ENCODE results near the gene OPA1.

Gene OPA1

DNA sequence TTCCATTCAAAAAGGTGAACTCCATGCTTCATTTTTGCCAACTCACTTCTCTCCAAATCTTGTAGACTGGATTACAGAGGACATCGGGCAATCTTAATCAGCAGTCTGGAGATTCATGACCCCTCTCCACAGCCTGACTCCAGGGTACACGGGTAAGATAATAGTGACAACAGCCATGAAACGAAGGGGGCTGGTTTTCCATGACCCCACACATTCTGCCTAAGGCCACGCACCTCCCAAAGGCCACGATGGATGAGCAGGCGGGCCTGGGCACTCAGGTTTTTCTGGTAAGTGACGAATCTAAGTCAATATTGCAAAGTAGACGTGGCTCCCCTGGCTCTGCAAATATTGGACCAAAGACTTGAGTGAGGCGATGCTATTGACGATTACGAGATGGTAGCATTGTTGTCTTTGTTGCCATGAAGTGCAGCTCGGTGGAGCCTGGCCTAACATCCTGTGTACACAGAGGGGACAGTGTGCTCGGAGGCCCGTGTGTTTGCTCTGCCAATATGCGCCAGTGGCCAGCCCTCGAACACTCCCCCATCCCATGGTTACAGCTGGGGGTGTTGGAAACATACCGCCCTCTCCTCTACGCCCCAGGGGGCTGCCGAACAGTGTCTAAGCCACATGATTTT lies 119.1 kb downstream of the OPA1 start:
- H3K9me3 ChIP-seq (ENCODE audit: control insufficient read depth in 1 of 2, low read length in 2 of 2), result peaks cover 0 to 5% of the 10 kb centered on the region in 2 donors
- no peaks in the 10 kb centered on the region for H3K27me3 ChIP-seq (ENCODE audit: low read depth, low read length)
- no peaks in the 10 kb centered on the region for H3K36me3 ChIP-seq (ENCODE audit: control insufficient read depth in 1 of 2, insufficient read depth in 2 of 2, low read length in 2 of 2)
- H3K4me3 ChIP-seq (ENCODE audit: low read depth in 1 of 2, low read length in 2 of 2), result no peak overlapping the region
- no peaks in the 10 kb centered on the region for H3K4me1 ChIP-seq (ENCODE audit: control insufficient read depth in 1 of 2, insufficient read depth in 2 of 2, low read length in 2 of 2)
- no peak overlapping the region for H3K27ac ChIP-seq (ENCODE audit: low read length)

DNA sequence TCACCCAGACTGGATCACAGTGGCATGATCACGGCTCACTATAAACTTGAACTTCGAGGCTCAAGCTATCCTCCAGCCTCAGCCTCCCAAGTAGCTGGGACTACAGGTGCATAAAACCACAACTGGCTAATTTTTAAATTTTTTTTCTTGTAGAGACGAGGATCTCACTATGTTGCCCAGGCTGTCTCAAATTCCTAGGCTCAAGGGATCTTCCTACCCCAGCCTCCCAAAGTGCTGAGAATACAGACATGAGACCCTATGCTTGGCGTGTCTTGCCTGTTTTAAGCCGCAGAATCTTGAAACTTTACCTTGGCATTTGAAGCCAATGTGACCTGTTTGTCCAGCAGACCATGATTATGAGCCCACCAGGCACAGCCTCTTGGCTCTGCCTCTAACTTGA lies 119.9 kb downstream of the OPA1 start:
- Histone ChIP-seq H3K27ac (ENCODE audit: low read length) (no peak overlapping the region), H3K4me3 (ENCODE audit: low read depth in 1 of 2, low read length in 2 of 2) (no peak overlapping the region), H3K4me1 (ENCODE audit: control insufficient read depth in 1 of 2, insufficient read depth in 2 of 2, low read length in 2 of 2) (no peaks in the 10 kb centered on the region), H3K36me3 (ENCODE audit: control insufficient read depth in 1 of 2, insufficient read depth in 2 of 2, low read length in 2 of 2) (no peaks in the 10 kb centered on the region), H3K27me3 (ENCODE audit: low read depth, low read length) (no peaks in the 10 kb centered on the region), H3K9me3 (ENCODE audit: control insufficient read depth in 1 of 2, low read length in 2 of 2) (peaks cover 0 to 5% of the 10 kb centered on the region in 2 donors)

DNA sequence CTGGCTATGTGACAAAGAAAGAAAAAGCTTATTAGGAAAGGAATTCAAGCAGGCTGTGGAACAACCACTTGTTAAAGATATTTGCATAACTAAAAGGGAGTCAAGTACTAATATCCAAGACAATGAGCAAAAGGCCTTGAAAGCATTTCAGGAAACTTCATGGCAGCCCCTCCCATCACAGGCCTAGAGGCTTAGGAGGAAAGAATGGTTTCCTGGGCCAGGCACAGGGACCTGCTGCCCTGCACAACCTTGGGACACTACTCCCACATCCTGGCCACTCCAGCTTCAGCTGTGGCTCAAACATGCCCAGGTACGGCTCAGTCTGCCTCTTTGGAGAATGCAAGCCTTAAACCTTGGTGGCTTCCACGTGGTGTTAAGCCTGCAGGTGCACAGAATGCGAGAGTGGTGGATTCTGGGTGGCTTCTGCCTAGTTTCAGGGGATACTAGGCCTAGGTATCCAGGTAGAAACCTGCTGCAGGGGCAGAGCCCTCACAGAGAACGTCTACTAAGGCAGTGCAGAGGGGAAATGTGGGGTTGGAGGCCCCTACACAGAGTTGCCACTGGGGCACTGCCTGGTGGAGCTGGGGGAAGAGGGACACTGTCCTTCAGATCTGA lies 121.6 kb downstream of the OPA1 start:
- Histone ChIP-seq H3K36me3 (ENCODE audit: control insufficient read depth in 1 of 2, insufficient read depth in 2 of 2, low read length in 2 of 2) (no peaks in the 10 kb centered on the region), H3K27me3 (ENCODE audit: low read depth, low read length) (no peaks in the 10 kb centered on the region), H3K4me3 (ENCODE audit: low read depth in 1 of 2, low read length in 2 of 2) (no peak overlapping the region), H3K4me1 (ENCODE audit: control insufficient read depth in 1 of 2, insufficient read depth in 2 of 2, low read length in 2 of 2) (no peaks in the 10 kb centered on the region), H3K27ac (ENCODE audit: low read length) (no peak overlapping the region), H3K9me3 (ENCODE audit: control insufficient read depth in 1 of 2, low read length in 2 of 2) (peaks cover 0 to 5% of the 10 kb centered on the region in 2 donors)

DNA sequence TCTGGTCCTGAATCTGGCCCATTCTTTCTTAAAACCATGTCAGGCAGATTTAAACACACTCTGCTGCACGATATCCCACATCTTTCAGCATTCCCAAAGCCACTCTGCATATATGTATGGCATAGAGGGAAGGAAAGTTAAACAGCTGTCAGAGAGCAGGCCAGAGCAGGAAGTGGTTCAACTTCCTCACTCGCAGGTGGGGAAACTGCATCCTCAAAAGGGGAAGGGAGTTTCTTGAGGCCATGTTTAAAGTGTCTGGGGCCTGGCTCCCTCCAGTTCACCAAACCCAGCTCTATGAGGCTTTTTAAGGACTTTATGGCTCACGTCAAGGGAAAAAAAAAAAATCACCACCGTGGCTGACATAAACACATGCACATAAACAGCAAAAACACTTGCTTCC lies 123.1 kb downstream of the OPA1 start:
- H3K4me3 ChIP-seq (ENCODE audit: low read depth in 1 of 2, low read length in 2 of 2), result no peak overlapping the region
- H3K9me3 ChIP-seq (ENCODE audit: control insufficient read depth in 1 of 2, low read length in 2 of 2), result peaks cover 0 to 5% of the 10 kb centered on the region in 2 donors
- H3K36me3 ChIP-seq (ENCODE audit: control insufficient read depth in 1 of 2, insufficient read depth in 2 of 2, low read length in 2 of 2), result no peaks in the 10 kb centered on the region
- H3K27me3 ChIP-seq (ENCODE audit: low read depth, low read length), result no peaks in the 10 kb centered on the region
- no peak overlapping the region for H3K27ac ChIP-seq (ENCODE audit: low read length)
- H3K4me1 ChIP-seq (ENCODE audit: control insufficient read depth in 1 of 2, insufficient read depth in 2 of 2, low read length in 2 of 2), result no peaks in the 10 kb centered on the region

DNA sequence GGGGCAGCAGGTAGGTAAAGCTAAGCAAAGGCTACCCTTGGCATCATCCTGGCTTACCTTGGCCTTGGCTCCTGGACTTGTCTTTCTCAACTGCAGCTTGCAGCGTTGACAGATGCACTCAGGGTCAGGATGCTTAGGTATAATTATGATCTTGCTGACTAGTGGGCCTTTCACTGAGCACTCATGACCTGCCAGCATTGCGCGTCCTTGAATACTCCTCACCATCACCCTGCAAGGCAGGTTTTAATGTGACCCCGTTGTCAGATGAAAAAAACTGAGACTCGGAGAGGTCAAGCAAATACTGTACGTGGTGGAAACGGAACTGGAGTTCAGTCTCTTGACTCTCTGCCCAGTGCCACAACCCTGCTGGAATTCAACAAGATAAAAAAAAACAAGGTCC lies 126.7 kb downstream of the OPA1 start:
- Histone ChIP-seq H3K27me3 (ENCODE audit: low read depth, low read length) (no peaks in the 10 kb centered on the region), H3K27ac (ENCODE audit: low read length) (no peak overlapping the region), H3K9me3 (ENCODE audit: control insufficient read depth in 1 of 2, low read length in 2 of 2) (peaks cover 0 to 2% of the 10 kb centered on the region in 2 donors), H3K4me1 (ENCODE audit: control insufficient read depth in 1 of 2, insufficient read depth in 2 of 2, low read length in 2 of 2) (no peaks in the 10 kb centered on the region), H3K36me3 (ENCODE audit: control insufficient read depth in 1 of 2, insufficient read depth in 2 of 2, low read length in 2 of 2) (no peaks in the 10 kb centered on the region), H3K4me3 (ENCODE audit: low read depth in 1 of 2, low read length in 2 of 2) (no peak overlapping the region)

DNA sequence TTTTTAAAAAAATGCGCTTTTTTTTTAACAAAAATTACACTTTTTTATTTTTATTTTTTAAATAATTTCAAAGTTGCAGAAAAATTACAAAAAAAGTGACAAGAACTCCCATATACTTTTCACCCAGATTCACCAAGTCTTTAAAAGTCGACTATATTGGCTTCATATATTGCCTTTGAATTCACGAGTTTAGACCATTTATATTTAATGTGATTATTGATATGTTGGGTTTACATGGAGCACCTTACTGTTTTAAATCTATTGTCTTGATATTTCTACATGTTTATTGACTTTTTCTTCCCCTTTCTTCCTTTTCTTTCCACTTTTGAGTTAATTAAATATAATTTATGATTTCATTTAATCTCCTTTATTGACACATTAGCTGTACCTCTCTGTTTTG lies 127.2 kb downstream of the OPA1 start:
- H3K9me3 ChIP-seq (ENCODE audit: control insufficient read depth in 1 of 2, low read length in 2 of 2), result no peaks in the 10 kb centered on the region
- H3K27ac ChIP-seq (ENCODE audit: low read length), result no peak overlapping the region
- H3K36me3 ChIP-seq (ENCODE audit: control insufficient read depth in 1 of 2, insufficient read depth in 2 of 2, low read length in 2 of 2), result no peaks in the 10 kb centered on the region
- no peak overlapping the region for H3K4me3 ChIP-seq (ENCODE audit: low read depth in 1 of 2, low read length in 2 of 2)
- no peaks in the 10 kb centered on the region for H3K4me1 ChIP-seq (ENCODE audit: control insufficient read depth in 1 of 2, insufficient read depth in 2 of 2, low read length in 2 of 2)
- H3K27me3 ChIP-seq (ENCODE audit: low read depth, low read length), result no peaks in the 10 kb centered on the region

DNA sequence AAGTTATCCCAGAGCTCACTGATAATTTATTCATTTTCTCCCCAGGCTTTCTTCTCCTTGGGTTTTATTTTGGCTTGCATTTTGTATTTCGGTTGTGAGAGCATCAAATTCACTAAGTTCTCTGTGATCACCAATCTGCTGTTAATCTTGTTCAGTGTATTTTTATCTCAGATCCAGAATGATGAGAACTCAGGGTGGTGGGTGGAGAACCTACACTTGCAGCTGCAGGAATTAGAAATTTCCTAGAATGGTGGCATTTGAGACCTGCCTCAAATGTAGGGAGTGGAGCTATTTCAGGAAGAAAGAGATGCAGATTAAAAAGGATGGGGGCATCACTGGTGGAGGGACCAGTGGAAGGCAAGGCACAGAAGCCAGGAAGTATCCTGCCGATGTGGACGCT lies 129.6 kb downstream of the OPA1 start:
- no peaks in the 10 kb centered on the region for H3K9me3 ChIP-seq (ENCODE audit: control insufficient read depth in 1 of 2, low read length in 2 of 2)
- H3K27me3 ChIP-seq (ENCODE audit: low read depth, low read length), result no peaks in the 10 kb centered on the region
- no peaks in the 10 kb centered on the region for H3K36me3 ChIP-seq (ENCODE audit: control insufficient read depth in 1 of 2, insufficient read depth in 2 of 2, low read length in 2 of 2)
- no peaks in the 10 kb centered on the region for H3K4me1 ChIP-seq (ENCODE audit: control insufficient read depth in 1 of 2, insufficient read depth in 2 of 2, low read length in 2 of 2)
- H3K27ac ChIP-seq (ENCODE audit: low read length), result no peak overlapping the region
- no peak overlapping the region for H3K4me3 ChIP-seq (ENCODE audit: low read depth in 1 of 2, low read length in 2 of 2)

DNA sequence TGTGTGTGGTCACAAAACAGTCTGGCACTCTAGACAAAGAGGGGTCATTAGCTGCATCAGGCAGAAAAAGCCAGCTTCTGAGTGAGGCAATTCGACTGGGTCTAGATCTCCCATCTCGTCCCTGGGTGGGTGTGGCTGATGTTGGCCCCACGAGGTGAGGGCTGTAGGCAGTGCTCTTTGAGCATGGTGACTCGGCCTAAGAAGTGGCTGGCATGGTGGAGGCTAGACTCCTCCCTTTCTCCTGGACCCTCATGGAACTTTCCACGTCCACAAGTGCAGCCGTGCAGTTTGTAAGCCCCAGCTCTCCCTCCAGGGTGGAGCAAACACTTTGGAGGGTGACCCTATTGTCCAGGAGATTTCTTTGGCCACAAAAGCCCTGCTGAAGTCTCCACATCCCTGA lies 134.1 kb downstream of the OPA1 start:
- Histone ChIP-seq H3K4me1 (ENCODE audit: control insufficient read depth in 1 of 2, insufficient read depth in 2 of 2, low read length in 2 of 2) (no peaks in the 10 kb centered on the region), H3K36me3 (ENCODE audit: control insufficient read depth in 1 of 2, insufficient read depth in 2 of 2, low read length in 2 of 2) (no peaks in the 10 kb centered on the region), H3K9me3 (ENCODE audit: control insufficient read depth in 1 of 2, low read length in 2 of 2) (no peaks in the 10 kb centered on the region), H3K4me3 (ENCODE audit: low read depth in 1 of 2, low read length in 2 of 2) (no peak overlapping the region), H3K27ac (ENCODE audit: low read length) (no peak overlapping the region), H3K27me3 (ENCODE audit: low read depth, low read length) (no peaks in the 10 kb centered on the region)

DNA sequence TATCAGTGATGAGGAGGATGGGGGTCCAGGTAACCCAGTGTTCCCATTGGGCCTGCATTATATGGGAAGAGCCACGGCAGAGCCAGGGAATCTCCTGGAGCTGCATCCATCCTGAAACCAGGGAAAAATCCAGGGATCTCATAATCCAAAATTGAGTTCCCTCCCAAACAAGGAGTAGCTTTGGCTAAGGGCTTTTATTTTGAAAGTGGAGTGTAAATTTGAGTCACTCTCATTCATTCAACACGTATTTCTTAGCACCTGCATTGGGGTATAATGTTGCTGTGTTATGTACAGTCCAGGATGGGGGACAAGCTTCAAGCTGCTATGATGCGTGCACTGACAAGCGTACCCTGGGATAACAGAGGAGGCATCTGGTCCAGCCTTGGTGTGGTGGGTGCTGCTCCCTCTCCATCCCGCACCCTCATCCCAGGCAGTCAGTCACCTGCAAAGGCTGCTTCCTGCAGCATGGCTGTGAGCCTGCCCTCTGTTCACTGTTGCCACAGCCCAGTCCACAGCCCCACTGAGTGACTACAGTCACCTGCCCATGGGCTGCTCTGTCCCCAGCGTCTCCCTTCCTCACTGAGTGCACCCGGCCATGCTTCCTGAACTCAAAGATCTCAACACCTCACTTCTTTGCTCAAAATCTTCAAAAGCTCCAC lies 135.6 kb downstream of the OPA1 start:
- Histone ChIP-seq H3K4me3 (ENCODE audit: low read depth in 1 of 2, low read length in 2 of 2) (no peak overlapping the region), H3K9me3 (ENCODE audit: control insufficient read depth in 1 of 2, low read length in 2 of 2) (no peaks in the 10 kb centered on the region), H3K27me3 (ENCODE audit: low read depth, low read length) (no peaks in the 10 kb centered on the region), H3K36me3 (ENCODE audit: control insufficient read depth in 1 of 2, insufficient read depth in 2 of 2, low read length in 2 of 2) (no peaks in the 10 kb centered on the region), H3K27ac (ENCODE audit: low read length) (no peak overlapping the region), H3K4me1 (ENCODE audit: control insufficient read depth in 1 of 2, insufficient read depth in 2 of 2, low read length in 2 of 2) (no peaks in the 10 kb centered on the region)

DNA sequence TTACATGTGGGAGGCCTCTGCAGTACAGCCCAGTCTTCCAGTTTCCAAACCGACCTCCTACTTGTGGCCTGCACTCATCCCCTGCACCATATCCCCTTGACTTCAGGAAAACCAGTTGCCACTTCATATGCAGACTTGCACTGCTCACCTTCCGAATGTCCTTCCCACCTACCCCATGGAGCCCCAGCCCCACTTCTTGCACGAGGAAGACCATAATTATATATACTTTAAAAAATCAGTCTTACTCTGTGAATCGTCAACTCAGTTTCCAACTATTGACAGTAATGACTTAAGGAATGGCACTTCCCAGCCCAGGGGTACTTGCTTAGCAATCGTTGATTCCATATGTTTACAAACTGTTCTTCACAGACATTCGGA lies 136.1 kb downstream of the OPA1 start:
- no peaks in the 10 kb centered on the region for H3K27me3 ChIP-seq (ENCODE audit: low read depth, low read length)
- no peak overlapping the region for H3K27ac ChIP-seq (ENCODE audit: low read length)
- H3K4me1 ChIP-seq (ENCODE audit: control insufficient read depth in 1 of 2, insufficient read depth in 2 of 2, low read length in 2 of 2), result no peaks in the 10 kb centered on the region
- no peaks in the 10 kb centered on the region for H3K36me3 ChIP-seq (ENCODE audit: control insufficient read depth in 1 of 2, insufficient read depth in 2 of 2, low read length in 2 of 2)
- no peak overlapping the region for H3K4me3 ChIP-seq (ENCODE audit: low read depth in 1 of 2, low read length in 2 of 2)
- no peaks in the 10 kb centered on the region for H3K9me3 ChIP-seq (ENCODE audit: control insufficient read depth in 1 of 2, low read length in 2 of 2)

DNA sequence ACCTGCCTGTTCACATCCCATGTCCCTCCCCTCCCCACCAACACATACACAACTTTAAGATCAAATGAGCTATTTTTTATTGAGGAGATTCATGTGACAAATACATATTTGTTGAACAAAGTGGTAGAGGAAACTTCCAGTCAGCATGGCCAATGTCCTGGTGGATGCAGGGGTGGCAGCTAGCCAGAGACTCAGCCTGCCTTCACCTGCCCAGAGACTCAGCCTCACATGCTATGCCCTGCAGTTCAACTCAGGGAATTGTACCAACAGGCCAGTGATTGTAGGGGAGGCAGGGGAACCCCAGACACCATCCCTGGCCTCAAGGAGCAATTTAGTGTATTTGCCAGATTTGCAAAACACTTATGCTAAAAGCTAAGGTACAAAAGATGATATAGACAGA lies 136.6 kb downstream of the OPA1 start:
- no peak overlapping the region for H3K4me3 ChIP-seq (ENCODE audit: low read depth in 1 of 2, low read length in 2 of 2)
- no peaks in the 10 kb centered on the region for H3K27me3 ChIP-seq (ENCODE audit: low read depth, low read length)
- H3K4me1 ChIP-seq (ENCODE audit: control insufficient read depth in 1 of 2, insufficient read depth in 2 of 2, low read length in 2 of 2), result no peaks in the 10 kb centered on the region
- no peaks in the 10 kb centered on the region for H3K36me3 ChIP-seq (ENCODE audit: control insufficient read depth in 1 of 2, insufficient read depth in 2 of 2, low read length in 2 of 2)
- H3K9me3 ChIP-seq (ENCODE audit: control insufficient read depth in 1 of 2, low read length in 2 of 2), result no peaks in the 10 kb centered on the region
- no peak overlapping the region for H3K27ac ChIP-seq (ENCODE audit: low read length)

DNA sequence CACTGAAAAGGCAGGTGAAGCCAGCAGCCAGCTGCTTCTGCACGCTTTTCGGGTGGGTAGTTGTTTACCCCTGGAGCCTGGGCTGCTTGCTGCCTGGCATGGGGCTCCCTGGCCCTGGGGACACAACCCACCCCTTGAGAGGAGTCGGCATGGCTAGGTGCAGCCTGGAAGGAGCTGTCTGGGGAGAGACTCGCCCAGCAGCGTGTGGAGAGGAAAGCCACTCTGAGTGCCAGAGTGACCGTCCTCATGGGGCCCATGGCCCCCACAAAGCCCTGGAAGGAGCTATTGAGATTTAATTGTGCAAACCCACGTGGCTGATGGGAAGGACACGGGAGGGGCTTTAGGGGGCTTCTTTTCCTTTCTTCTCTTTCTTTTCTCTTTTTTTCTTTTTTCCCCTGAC lies 137.5 kb downstream of the OPA1 start:
- H3K27me3 ChIP-seq (ENCODE audit: low read depth, low read length), result no peaks in the 10 kb centered on the region
- no peaks in the 10 kb centered on the region for H3K4me1 ChIP-seq (ENCODE audit: control insufficient read depth in 1 of 2, insufficient read depth in 2 of 2, low read length in 2 of 2)
- no peaks in the 10 kb centered on the region for H3K9me3 ChIP-seq (ENCODE audit: control insufficient read depth in 1 of 2, low read length in 2 of 2)
- no peak overlapping the region for H3K4me3 ChIP-seq (ENCODE audit: low read depth in 1 of 2, low read length in 2 of 2)
- no peak overlapping the region for H3K27ac ChIP-seq (ENCODE audit: low read length)
- H3K36me3 ChIP-seq (ENCODE audit: control insufficient read depth in 1 of 2, insufficient read depth in 2 of 2, low read length in 2 of 2), result no peaks in the 10 kb centered on the region
